GM12875 (cell line): ENCODE measurements around the gene SENP1.

ENCODE experiments used
- H3K4me3 ChIP-seq: one replicate; pipeline ENCODE4 v1.5.1; 2011; ENCODE audit warnings: low read depth, low read length, control low read depth
- TF ChIP-seq, protein P1 (sequence below): IDR thresholded peaks from 2 replicates; pipeline ENCODE4 v1.5.1; 2011; ENCODE audit warnings: low read depth, mild to moderate bottlenecking, control low read depth, inconsistent platforms, low read length, moderate library complexity, borderline replicate concordance; ENCODE audit not compliant: insufficient read depth

The SENP1 gene

DNA sequence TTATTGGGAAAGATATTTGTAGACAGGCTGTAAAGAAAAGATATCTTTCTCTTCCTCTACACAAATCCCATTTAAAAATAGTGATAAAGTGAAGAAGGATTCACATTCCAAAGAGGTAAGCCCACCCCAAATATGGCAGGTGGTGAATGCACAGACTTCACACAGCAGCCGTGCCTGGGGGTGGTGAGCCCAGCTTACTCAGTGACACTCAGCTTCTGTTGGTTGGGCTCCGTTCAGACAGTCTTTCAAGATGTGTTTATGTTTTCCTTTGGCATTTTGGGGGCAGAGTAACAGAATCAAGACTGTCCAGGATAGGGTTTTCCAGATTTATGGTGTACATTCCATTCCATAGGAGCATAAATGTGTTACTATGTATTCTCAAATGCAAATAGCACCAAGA is 97.5 kb downstream of the SENP1 start:
- TF ChIP-seq, protein P1, sequence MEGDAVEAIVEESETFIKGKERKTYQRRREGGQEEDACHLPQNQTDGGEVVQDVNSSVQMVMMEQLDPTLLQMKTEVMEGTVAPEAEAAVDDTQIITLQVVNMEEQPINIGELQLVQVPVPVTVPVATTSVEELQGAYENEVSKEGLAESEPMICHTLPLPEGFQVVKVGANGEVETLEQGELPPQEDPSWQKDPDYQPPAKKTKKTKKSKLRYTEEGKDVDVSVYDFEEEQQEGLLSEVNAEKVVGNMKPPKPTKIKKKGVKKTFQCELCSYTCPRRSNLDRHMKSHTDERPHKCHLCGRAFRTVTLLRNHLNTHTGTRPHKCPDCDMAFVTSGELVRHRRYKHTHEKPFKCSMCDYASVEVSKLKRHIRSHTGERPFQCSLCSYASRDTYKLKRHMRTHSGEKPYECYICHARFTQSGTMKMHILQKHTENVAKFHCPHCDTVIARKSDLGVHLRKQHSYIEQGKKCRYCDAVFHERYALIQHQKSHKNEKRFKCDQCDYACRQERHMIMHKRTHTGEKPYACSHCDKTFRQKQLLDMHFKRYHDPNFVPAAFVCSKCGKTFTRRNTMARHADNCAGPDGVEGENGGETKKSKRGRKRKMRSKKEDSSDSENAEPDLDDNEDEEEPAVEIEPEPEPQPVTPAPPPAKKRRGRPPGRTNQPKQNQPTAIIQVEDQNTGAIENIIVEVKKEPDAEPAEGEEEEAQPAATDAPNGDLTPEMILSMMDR = no peak
- H3K4me3 ChIP-seq = no peak overlapping the region

DNA sequence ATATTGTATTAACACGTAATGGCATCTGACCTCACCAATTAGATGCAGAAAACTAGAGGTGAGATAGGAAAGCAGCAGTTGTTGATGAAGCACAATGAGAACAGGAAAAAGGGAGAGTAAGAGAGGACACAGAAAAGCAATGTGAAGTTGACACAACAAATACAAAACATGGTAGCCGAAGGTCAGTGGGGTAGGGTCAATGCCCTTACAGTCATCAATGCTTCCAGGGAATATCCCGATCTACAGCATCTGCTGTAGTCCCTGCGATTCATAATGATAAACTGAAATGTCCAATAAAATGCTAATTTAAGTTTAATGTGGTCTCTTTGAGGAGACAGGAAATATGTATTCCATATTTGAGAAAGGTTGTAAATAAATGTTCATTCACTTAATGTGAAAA is 98.7 kb downstream of the SENP1 start:
- TF ChIP-seq, protein P1 = no peak
- H3K4me3 ChIP-seq = no peak overlapping the region

DNA sequence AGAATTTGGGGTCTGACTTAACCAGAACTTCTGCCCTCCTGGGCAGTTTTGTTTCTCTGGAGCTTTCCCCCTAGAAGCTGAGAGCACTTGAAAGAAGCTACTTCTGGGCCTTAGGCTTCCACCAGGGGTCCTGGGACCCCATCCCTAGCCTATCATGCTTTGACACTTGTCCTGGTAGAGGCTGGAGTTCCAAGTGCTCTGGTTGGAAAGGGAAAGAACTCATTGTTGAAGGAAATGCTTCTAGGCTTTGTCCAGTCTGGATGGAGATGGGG is 100.2 kb downstream of the SENP1 start:
- H3K4me3 ChIP-seq = no peak overlapping the region
- TF ChIP-seq, protein P1 = no peak

DNA sequence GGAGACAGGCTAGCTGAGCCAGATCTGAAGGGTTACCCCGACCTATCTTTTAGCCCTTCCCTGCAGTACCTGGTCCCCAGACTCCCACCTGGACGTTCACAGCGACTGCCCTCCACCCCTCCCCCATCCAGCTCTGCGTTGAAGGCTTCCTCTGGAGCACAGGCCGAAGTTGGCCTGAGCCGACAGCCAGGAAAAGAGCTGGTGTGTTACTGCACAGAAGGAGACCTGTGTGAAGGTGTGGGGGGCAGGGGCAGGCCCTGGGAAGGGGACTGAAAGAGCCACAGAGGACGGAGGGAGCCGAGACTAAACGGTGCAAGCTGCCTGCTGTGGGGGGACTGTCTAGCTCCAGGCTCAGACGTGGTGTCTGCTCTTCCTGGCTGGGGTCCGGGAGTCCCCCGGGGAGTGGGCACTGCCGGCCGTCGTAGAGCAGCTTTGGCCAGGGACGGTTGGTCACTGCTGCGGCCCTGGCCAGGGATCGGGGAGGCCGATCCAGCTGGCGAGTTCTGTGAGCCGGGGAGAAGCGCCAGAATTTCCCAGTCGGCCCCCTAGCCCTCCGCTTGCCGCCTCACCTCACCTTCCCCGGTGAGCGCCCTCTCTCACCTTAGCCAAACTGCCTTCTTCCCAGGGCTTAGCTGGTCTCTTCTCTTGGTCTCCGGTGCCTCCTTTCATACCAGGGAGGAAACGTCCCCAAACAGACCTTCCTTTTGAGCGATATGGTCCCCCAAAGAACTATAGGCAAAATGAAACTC is 100.7 kb downstream of the SENP1 start:
- no peak overlapping the region for H3K4me3 ChIP-seq
- TF ChIP-seq, protein P1 = no peak

DNA sequence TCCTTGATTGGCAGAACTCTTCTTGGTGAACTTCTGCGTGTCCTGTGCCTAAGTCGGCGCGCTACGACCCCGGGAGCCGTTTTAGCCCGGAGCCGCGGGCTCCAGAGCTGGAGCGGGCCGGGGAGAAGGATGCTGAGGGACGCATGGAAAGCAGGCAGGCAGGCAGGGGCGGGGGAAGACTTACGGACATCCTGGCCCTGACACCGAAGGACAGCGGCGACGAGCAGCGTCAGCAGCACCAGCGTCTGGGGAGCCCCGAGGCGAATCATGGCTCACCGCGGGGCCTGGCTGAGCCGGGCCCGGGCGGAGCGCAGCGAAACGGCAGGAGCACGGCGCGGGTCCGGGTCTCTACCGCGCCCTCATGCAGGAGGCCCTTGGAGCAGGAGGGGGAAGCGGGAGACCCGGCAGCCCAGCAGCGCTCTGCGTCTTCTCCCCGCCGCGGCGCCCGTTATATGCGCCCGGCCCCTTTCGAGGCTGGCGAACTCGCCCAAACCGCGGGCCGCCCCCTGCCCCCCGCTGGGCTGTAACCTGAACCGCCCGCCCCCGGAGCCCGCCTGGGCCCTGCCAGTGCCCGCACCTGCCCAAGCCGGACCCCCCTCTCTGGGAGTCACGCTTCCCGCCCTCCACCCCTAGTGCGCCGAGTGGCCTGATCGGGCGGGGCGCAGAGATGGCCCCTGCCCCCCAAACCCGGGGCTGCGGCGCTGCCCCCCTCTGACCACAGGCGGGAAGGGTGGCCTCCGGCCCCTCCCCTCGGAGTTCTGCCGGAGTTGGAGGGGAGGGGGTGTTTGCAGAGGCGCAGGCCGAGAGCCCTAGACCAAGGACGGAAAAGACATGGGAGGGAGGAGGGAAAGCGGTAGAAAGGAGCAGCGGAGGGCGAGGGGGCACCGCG is 101.6 kb downstream of the SENP1 start, which contains the start of gene COL2A1:
TSS of gene COL2A1 (minus strand) at position 424 of the 889 bp plus-strand sequence. CDS start at position 269, 155 bp downstream.
- TF ChIP-seq, protein P1 = no peak
- no peak within 1 kb of the TSS for H3K4me3 ChIP-seq

DNA sequence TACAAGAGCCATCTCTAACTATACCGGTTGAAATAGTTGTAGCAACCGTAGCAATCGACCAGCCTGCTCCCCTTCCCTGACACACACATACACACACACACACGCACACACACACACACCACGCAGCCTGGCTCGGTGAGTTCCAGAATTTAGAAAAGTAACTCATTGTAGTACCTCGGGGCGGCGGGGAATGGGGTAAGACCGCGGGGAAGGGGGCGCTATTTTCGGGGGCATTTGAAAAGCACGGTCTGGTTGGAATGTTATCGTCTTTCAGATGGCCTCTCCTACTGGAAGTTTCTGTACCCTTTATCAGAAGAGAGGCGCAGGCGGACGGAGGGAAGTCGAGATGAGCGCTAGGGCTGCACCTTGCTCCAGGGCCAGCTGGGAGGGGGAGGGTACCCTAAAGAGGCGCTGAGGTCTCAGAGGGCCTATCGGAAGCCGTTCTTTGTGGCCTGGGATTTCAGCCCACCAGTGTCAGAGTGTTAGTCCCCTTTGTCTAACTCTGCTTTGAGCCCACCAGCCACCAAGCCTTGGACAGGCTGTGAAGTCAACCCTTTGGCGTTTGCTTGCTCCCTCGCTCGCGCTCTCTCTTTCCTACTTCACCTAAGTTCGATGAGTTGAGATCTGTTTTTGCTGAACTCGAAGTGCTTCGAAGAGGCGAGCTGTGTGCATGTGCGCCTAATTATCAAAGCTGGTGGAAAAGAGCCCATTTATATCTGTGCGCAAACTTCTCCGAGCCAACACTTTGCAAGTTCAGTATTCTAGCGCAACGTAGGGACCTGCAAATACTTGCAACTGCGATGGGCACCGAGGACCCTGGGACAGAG is 102.4 kb downstream of the SENP1 start:
- no peak overlapping the region for H3K4me3 ChIP-seq
- TF ChIP-seq, protein P1 = no peak
